Panc1 (cell line): ENCODE results near the gene STK31.

Source experiments
- CTCF ChIP-seq: fragments of 450-650 bp; IDR thresholded peaks from 2 replicates; pipeline ENCODE4 v1.5.1; 2017; ENCODE audit warnings: mild to moderate bottlenecking
- POLR2AphosphoS5 ChIP-seq: IDR thresholded peaks from 2 replicates; pipeline ENCODE4 v1.6.1; 2012; ENCODE audit warnings: mild to moderate bottlenecking, low read depth, low read length, moderate library complexity
- REST ChIP-seq, 2 experiments: IDR thresholded peaks; 2 replicates each; pipeline ENCODE4 v1.6.1; 2011 to 2012; ENCODE audit warnings: low read depth in 2 of 2, control low read depth in 1 of 2, low read length in 1 of 2, mild to moderate bottlenecking in 1 of 2, moderate library complexity in 1 of 2; ENCODE audit not compliant: insufficient read depth in 1 of 2

GRCh38 chr7:23693224-23693623 is 16.8 kb upstream of the STK31 start:
- TF ChIP-seq CTCF (no peak), REST (IDR thresholded peaks at IDR 0.05; ENCODE audit: insufficient read depth in 1 of 2, low read depth in 2 of 2, low read length in 1 of 2) (no peak), POLR2AphosphoS5 (no peak)
